HG03060 (cell line): Measurements from ENCODE around the gene TJP2.

ENCODE experiments used
- ATAC-seq: cut with Tn5 transposase; IDR thresholded peaks from one replicate; pipeline ENCODE4 v1.9.1; 2021; ENCODE audit warnings: low read depth, moderate number of reproducible peaks; ENCODE audit not compliant: unreplicated experiment

Gene TJP2

DNA sequence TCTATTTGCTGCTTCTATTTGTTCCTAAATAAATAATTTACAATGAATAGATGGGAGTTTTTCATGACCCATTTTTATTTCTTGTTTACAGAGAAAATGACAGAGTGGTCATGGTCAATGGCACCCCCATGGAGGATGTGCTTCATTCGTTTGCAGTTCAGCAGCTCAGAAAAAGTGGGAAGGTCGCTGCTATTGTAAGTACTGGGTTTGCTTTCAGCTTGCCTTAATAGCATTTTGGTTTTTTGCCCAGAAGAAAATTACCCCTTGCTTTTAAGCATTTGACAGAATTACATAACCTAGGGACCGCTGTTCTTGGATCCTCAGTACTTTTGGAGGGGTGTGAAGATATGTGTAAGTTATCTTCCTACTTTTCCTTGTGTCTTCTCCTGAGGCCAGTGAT, 44.1 kb downstream of the TJP2 start:
- no peak for ATAC-seq

DNA sequence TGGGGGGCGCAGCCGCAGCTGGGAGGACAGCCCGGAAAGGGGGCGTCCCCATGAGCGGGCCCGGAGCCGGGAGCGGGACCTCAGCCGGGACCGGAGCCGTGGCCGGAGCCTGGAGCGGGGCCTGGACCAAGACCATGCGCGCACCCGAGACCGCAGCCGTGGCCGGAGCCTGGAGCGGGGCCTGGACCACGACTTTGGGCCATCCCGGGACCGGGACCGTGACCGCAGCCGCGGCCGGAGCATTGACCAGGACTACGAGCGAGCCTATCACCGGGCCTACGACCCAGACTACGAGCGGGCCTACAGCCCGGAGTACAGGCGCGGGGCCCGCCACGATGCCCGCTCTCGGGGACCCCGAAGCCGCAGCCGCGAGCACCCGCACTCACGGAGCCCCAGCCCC, 47.0 kb downstream of the TJP2 start:
- no peak for ATAC-seq

DNA sequence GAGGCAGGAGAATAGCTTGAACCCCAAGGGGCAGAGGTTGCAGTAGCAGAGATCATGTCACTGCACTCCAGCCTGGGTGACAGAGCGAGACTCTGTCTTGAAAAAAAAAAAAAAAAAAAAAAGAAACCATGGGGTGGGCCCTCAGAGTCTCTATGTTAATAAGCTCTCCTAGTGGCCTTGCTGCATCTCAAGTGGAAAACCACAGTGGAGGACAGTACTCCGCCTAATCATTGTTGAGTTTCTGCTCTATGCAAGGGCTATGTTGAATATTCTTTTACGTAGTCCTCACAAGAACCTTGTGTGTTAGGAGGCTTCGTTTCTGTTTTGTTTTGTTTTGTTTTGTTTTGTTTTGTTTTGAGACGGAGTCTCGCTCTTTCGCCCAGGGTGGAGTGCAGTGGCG, 48.9 kb downstream of the TJP2 start:
- ATAC-seq, result no peak

DNA sequence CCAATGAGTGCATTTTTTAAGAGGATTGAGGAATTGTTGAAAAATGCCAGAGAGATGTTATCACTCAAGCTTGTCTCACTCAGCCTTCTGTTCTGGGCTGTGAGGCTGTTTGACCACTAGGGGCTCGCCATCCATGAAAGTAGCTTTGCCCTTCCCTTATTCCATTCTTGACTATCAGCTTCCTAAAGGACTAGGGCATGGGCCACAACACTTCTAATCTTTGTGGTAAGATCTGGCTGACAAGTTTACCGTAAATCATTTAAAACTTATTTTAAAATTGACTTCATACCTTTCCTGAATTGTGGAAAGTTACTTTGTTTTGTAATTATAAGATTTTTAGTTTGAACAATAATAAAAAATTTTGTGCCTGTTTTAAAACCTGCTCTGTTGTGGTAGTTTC, 49.5 kb downstream of the TJP2 start:
- ATAC-seq, result no peak

DNA sequence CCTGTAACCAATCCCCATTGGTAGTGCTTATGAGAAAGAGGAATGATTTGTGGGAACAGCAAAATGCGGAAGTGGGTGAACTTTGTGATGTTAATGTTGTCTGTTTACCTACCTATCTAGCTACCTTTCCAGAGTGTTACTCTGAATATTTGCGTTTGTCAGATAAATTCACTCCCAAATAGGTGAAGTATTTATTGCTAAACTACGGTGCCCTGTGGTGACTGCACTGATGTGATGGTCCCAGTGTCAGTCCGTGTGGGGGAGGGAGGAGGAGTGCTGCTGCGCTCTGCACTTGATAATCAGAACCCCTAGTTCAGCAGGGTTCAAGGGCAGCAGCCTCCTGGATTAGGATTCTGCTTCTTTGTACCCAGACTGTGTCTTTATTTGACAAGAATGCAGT, 55.3 kb downstream of the TJP2 start:
- no peak for ATAC-seq

DNA sequence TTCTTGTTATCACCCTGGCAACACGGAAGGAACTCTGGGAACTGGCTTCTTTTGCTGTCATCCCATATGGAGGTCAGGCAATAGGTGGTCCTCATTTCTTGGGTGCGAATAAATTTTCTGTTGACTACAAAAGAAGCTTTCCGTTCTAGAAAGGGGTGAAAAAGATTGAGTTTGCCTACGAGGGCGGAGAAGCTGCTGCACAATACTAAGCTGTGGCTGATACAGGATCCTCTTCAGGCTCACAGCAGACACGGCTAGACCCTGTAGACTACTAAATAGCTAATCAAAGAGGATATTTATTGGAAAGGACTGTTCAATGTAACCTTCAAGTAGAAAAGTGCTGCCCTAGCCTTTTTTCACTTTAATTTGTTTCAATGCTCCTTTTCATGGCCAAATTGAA, 58.1 kb downstream of the TJP2 start:
- no peak for ATAC-seq

DNA sequence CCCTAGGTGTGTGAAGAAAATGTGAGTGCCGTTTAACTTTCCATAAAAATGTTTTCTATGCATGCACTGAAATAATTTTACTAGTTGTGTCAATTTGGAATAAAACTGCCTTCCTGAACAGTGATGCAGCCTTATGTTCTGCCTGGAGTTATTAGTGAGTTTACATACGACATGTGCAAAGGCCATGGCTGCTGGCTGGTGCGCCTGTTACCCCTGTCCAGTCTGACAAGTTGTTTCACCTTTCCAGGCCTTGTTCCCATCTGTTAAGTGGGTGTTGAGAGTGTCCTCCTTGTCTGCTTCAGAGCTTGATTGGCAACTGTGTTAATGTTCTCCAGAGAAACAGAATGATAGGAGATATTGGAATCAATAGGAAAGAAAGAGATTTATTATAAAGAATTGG, 60.6 kb downstream of the TJP2 start:
- ATAC-seq, result no peak

DNA sequence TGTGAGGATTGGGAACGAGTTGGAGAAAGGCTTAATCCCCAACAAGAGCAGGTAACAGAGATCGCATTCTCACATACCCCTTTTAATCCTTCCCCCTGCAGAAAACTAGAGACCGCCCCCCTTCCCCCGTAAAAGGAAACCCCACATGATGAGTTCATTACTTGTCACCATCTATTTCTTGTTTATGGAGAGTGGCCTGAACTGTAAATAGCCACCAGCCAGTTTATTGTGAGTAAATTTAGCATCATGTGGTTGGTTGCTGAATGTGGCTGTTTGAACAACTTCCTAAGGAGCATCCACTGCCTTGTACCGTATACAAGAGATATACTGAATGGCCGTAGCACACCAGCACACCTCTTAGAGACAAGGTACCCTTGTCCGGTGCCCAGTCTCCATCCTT, 62.1 kb downstream of the TJP2 start:
- no peak for ATAC-seq

DNA sequence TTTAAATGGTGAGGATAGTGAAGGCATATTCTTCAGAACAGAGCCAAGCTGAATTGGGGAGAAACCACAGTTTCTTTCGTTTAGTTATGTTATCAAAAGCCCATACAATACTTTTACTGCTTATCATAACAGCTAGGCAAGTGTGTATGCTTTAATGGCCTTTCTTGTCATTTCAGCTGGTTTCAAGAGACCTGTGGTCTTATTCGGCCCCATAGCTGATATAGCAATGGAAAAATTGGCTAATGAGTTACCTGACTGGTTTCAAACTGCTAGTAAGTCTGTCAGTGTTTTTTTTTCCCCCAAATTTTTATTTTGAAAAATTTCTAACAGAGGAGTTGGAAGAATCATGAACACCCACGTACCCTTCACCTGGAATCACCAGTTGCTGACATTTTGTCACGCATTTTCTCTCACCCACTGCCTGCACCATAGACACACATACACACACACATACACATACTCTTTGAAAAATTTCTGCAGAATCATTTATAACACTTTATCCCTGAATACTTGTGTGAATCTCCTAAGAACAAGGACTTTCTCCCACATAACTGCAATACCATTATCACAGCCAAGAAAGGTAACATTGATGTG, 63.7 kb downstream of the TJP2 start:
- no peak for ATAC-seq

DNA sequence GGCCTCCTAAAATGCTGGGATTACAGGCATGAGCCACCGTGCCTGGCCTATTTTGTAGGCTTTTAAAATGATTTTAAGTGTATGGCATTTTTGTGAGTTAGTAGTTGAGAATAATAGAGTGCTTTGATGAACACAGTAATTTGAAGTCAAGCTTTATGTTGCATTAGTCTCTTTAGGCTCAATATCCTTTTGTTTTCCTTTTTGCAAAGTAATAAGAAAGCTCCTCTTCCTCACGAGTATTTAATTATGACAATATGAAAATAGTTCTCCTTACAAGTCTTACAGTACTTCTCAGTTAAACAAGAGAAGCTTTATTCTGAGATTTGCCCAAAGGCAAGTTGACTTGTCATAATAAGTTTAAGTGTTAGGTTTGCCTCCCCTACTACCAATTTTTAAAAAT, 69.0 kb downstream of the TJP2 start:
- no peak for ATAC-seq

DNA sequence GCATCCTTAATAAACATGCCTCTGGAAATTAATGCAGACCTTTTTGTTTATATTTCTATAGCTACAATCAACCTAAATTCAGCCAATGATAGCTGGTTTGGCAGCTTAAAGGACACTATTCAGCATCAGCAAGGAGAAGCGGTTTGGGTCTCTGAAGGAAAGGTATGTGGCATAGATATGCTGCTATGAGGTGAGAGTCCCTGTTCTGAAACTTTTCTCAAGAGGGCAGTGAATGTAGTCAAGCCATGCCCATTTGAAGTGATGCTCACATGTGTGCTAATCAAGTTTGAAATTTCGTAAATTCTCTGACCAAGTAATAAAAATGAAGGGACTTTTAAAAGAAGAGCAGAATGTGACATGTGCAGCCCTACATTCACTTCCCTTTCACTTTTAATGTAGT, 72.6 kb downstream of the TJP2 start:
- ATAC-seq, result no peak

DNA sequence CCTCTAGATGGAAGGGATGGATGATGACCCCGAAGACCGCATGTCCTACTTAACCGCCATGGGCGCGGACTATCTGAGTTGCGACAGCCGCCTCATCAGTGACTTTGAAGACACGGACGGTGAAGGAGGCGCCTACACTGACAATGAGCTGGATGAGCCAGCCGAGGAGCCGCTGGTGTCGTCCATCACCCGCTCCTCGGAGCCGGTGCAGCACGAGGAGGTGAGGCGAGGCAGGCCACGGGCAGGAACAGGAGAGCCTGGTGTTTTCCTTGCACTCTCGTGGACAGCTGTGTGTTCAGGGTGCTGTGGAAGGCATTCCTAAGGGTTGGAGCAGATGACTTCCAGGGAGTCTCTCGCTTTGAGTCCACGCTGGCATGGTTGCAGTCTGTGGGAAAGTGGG, 73.9 kb downstream of the TJP2 start:
- no peak for ATAC-seq

DNA sequence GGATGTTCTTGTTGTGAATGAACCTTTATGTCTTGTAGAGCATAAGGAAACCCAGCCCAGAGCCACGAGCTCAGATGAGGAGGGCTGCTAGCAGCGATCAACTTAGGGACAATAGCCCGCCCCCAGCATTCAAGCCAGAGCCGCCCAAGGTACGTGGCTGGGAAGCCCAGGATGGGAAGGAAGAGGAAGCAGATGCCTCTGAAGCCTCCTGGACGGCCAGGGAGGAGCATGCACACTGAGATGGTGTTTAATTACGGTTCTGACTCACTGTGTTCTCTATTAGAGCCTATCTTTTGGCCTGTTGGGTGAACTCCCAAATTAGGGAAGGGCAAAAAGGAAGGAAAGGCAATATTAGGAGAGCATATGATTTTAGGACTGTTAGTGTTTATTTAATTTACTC, 75.3 kb downstream of the TJP2 start:
- no peak for ATAC-seq

DNA sequence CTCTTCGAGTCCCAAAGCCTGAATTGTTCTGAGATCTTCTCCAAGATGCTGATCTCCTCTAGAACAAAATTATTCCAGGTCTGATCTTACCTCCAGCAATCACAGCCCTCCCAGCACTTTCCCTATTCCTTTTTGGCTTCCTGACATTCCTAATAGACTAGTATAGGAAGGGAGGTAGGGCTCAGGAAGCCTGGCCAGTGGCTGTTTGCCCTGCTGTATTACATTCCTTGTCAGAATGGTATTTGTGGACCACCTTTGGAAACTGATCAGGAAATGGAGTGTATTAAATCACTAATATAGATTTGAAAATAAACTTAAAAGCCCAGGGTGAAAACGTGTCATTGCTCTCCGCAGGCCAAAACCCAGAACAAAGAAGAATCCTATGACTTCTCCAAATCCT, 76.6 kb downstream of the TJP2 start:
- no peak for ATAC-seq

DNA sequence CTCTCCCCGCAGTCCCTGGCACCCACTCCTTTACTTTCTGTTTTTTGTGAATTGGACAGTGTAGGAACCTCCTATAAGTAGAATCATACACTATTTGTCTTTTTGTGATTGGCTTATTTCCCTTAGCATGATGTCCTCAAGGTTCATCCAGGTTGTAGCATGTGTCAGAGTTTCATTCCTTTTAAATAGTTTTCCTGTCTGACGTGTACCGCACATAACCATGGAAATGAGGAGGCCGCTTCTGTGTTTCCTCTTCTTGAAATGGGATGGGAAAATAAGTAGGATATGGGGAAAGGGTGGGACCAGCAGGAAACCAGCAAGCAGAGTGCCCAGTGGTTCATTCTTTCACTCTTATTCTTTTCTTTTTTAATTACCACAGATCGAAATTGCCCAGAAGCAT, 78.4 kb downstream of the TJP2 start:
- no peak for ATAC-seq

DNA sequence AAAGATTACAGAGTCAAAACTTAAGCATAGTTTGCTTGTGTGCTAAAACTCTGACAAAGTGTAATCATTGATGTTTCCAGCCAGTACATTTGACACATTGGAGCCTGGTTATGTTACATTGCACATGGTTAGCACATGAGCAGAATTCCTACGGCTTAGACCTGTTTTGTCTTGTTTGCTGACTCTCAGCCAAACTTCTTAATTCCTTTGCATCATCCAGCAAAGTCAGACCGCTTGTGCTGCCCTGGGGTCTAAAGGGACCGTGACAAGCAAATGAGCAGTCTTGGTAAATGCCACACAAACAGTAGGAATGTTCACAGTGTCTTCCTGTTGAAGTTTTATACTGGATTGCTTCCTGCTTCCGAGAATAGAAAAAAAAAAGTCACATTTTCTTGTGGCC, 79.0 kb downstream of the TJP2 start:
- ATAC-seq, result no peak

DNA sequence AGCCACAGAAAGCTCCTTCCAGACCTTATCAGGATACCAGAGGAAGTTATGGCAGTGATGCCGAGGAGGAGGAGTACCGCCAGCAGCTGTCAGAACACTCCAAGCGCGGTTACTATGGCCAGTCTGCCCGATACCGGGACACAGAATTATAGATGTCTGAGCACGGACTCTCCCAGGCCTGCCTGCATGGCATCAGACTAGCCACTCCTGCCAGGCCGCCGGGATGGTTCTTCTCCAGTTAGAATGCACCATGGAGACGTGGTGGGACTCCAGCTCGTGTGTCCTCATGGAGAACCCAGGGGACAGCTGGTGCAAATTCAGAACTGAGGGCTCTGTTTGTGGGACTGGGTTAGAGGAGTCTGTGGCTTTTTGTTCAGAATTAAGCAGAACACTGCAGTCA, 80.1 kb downstream of the TJP2 start:
- no peak for ATAC-seq

DNA sequence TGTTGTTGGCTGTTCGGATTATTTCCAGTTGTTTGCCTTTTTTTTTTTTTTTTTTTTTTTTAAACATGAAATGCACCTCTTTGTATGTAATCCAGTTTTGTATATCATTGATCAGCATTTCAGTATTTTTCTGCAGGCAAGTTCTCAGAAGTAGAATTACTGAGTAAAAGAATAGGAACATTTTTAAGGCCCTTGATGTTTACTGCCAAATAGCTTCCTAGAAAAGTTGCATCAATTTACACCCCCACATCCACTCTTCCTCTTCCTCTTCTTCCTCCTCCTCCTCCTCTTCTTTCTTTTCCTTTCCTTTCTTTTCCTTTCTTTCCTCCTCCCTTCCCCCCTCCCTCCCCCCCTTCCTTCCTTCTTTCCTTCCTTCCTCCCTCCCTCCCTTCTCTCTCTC, 81.5 kb downstream of the TJP2 start:
- no peak for ATAC-seq

DNA sequence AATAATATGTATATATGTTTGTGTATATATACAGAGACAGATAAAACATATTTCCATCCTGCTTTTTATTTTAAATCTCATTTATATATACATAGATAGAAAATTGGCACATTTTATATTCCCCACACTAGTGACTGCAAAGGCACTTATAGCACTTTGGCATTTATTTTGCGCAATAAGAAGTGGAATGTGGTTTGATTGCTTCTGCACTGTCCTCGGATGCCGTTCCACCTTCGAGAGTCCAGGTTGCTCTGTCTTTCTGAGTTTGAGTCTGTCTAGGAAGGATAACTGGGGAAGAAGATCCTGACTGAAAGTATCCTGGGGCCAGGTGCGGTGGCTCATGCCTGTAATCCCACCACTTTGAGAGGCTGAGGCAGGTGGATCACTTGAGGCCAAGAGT, 84.5 kb downstream of the TJP2 start:
- ATAC-seq, result no peak

DNA sequence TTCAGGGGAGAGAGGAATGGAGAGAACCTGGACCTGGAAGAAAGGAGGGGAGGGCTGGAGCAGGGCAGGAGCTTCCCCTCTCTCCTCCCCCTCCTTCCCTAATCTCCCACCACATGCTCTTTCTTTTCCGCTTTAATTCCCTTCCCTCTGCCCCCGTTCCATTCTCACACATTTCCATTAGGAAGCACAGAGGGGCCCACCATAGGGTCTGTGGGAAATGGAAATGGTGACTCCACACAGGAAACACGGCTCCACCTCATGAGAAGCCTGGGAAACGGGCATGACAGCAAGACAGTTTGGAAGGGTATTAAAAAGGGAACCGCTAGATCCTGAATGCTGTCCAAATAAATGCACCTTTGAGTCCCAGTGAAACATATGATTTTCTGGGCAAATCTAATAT, 86.1 kb downstream of the TJP2 start:
- no peak for ATAC-seq

DNA sequence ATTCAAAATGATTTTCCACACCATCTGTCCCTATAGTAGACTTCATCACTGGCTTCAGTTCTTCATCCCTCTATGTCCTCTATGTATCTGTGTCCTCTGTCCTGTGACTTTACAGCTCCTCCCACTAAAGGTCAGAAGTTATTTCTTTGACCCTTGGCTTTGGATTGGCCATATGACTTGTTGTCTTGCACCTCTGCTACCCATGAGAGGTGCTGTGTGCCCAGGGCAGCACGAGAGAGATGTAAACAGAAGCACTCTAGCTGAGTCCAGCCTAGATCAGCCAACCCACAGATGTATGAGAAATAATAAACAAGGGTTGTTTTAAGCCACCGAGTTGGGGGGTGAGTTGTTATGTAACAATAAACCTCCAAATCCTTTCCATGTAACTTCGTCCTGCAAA, 87.6 kb downstream of the TJP2 start:
- ATAC-seq, result no peak

DNA sequence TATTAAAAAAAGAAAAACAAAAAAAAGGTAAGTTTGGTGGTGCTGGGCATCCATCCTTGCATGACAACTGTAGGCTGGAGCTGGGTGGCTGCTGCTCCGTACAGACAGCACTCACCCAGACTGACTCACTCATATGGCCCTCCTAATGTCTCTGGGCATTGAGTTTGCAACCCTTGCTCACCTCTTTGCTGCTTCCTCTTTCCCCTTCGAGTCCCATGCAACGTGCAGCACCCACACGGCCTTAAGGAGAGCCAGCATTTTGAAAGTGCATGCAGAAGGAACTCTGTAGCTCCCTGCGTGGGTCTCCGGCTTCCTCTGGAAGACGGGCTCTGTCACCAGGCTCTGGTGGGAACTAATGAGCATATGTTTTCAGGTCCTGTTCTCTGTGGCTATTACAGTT, 90.4 kb downstream of the TJP2 start:
- ATAC-seq, result no peak

DNA sequence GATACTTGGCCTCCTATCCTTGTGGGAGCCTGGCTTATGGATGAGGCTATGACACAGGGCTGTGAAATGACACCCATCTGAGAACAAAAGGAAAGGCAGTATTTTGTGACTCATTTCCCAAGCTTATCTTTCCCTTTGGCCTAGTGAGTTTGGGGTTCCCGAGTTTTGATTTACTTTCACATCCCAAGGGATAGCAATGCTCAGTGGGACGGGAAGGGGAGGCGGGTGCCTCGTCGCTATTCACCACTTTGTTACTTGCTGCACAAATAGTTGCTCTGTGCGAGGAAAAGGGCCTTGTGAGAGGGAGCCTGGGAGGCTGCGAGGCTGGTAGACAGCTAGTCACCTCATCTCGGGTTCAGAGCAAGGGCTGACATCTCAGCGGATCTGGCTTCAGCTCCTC, 91.8 kb downstream of the TJP2 start:
- no peak for ATAC-seq
